Transverse colon (tissue), 4 donors: ENCODE results near the gene EIF2AK3.

Experiments
- CTCF ChIP-seq, 5 experiments: fragments of 200-600 bp in 3 of 5; fragments of 450-650 bp in 2 of 5; sonication (generic) in 3 of 5; IDR thresholded peaks; 1 replicate in 2 of 5; 2 replicates in 3 of 5; pipeline ENCODE4 v1.5.1; 2016 to 2017; ENCODE audit warnings: antibody characterized with exemption in 5 of 5, inconsistent platforms in 3 of 5, mild to moderate bottlenecking in 2 of 5, moderate library complexity in 1 of 5
- EP300 ChIP-seq: sonication (generic); formaldehyde crosslinking; IDR thresholded peaks from one replicate; pipeline ENCODE4 v1.6.1; 2017; ENCODE audit warnings: antibody characterized with exemption, low read depth
- POLR2A ChIP-seq: fragments of 450-650 bp; IDR thresholded peaks from one replicate; pipeline ENCODE4 v1.6.1; 2016; ENCODE audit warnings: antibody characterized with exemption, mild to moderate bottlenecking, moderate library complexity
- POLR2AphosphoS5 ChIP-seq, 3 donors: sonication (generic); formaldehyde crosslinking; IDR thresholded peaks; one replicate each; pipeline ENCODE4 v1.6.1; 2016; ENCODE audit warnings: antibody characterized with exemption in 3 of 3

DNA sequence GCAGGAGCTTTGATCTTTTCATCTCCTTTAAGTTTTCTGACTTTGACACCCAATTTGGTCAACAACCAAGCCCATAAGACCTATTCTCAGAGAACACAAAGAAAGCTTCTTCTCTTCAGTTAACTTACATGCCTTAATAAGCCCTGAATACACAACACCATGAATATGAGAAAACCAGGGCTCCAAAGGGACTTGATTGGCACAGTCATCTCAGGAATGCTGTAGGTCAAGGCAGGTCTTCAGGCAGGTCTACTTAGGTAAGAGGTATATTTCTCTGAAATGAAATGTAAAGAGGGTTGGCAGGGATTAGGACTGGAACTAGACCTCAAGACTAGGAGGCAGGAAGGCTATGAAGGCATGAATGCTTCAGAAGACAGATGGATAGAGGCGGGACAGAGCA is 24.4 kb upstream of the EIF2AK3 start:
- TF ChIP-seq CTCF (IDR thresholded peaks at IDR 0.05) = no peak
- no peak for TF ChIP-seq POLR2A
- no peak for TF ChIP-seq EP300
- no peak for TF ChIP-seq POLR2AphosphoS5 (IDR thresholded peaks at IDR 0.05)
